Measurements from ENCODE around the gene SMCO2.

The SMCO2 gene

DNA sequence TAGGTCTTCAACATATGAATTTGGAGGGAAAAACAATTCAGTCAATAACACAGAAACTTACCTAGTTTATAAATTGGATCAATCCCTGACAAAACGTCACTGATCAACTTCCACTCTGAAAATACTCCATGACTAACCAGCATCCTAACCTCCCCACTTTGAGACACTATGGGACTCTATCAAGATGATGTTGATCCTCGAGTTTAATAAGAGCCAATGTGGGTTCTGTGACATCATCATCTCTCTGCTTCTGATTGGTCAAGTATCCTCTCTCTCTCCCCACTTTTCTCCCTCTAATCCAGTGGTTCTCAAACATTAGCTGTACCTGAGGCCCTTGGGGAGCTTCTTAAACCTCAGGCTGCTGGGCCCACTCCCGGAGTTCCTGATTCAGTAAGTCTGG is at the start of gene SMCO2:
Gene SMCO2, plus strand, starts transcription at position 301 of the 400 bp plus-strand sequence. CDS start 23,896 bp downstream, outside the sequence.
- H4K20me1 ChIP-seq (ENCODE audit: low read depth, low read length): no peaks in the 10 kb centered on the region
- TF ChIP-seq, protein P1, sequence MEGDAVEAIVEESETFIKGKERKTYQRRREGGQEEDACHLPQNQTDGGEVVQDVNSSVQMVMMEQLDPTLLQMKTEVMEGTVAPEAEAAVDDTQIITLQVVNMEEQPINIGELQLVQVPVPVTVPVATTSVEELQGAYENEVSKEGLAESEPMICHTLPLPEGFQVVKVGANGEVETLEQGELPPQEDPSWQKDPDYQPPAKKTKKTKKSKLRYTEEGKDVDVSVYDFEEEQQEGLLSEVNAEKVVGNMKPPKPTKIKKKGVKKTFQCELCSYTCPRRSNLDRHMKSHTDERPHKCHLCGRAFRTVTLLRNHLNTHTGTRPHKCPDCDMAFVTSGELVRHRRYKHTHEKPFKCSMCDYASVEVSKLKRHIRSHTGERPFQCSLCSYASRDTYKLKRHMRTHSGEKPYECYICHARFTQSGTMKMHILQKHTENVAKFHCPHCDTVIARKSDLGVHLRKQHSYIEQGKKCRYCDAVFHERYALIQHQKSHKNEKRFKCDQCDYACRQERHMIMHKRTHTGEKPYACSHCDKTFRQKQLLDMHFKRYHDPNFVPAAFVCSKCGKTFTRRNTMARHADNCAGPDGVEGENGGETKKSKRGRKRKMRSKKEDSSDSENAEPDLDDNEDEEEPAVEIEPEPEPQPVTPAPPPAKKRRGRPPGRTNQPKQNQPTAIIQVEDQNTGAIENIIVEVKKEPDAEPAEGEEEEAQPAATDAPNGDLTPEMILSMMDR (IDR thresholded peaks at IDR 0.05; ENCODE audit: insufficient read depth, low read length, poor library complexity, severe bottlenecking): no peak
- no peak for TF ChIP-seq EZH2phosphoT487 (conservative IDR thresholded peaks at IDR 0.05; ENCODE audit: low read length)

DNA sequence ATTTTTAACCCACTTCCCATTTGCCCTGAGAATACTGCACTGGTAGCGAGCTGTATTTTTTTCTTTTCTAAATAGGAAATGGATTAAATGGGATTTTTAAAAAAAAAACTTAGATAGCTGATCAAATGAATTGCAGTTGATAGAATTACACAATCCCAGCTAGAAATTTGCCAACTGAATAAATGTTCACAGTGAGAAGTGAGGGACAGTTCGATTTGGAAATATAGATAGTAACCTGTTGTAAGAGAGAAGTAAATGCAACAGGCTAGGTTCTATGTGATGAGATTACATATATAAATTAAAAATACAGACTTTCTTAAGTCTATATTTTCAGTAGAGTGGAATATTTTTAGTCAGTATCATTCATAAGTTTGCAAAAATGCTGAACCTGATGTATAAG is 48.1 kb upstream of the SMCO2 start:
- no peaks in the 10 kb centered on the region for H3F3A ChIP-seq (ENCODE audit: insufficient read depth)
- no peaks in the 10 kb centered on the region for H4K20me1 ChIP-seq (ENCODE audit: low read depth, low read length)
- no peaks in the 10 kb centered on the region for H3K79me2 ChIP-seq (ENCODE audit: insufficient read depth, low read length)
- H3K9ac ChIP-seq (ENCODE audit: low read length): no peak overlapping the region
- no peaks in the 10 kb centered on the region for H3K27me3 ChIP-seq (ENCODE audit: low read length)
- H3K4me2 ChIP-seq (ENCODE audit: low read depth, low read length, poor library complexity, severe bottlenecking): no peak overlapping the region
- H2AFZ ChIP-seq (ENCODE audit: low read depth, low read length, severe bottlenecking): no peak overlapping the region
- no peak overlapping the region for H3K27ac ChIP-seq (ENCODE audit: low read depth, low read length)
- TF ChIP-seq, protein P1 (IDR thresholded peaks at IDR 0.05; ENCODE audit: insufficient read depth, low read length, poor library complexity, severe bottlenecking): no peak
- TF ChIP-seq EZH2phosphoT487 (conservative IDR thresholded peaks at IDR 0.05; ENCODE audit: low read length): no peak
- no peaks in the 10 kb centered on the region for H3K36me3 ChIP-seq (ENCODE audit: low read length)
- no peak overlapping the region for H3K4me3 ChIP-seq (ENCODE audit: insufficient read depth, low read length, poor library complexity, severe bottlenecking)
- H3K9me3 ChIP-seq (ENCODE audit: insufficient read depth, low read length): no peaks in the 10 kb centered on the region
- no peaks in the 10 kb centered on the region for H3K9me2 ChIP-seq (replicated peaks; ENCODE audit: insufficient read depth, low read length)

More for the DNA sequence above, at the start of gene SMCO2:
- Histone ChIP-seq H3K27me3 (ENCODE audit: low read length) (no peaks in the 10 kb centered on the region), H3K9ac (ENCODE audit: low read length) (no peak within 1 kb of the TSS), H3F3A (ENCODE audit: insufficient read depth) (no peaks in the 10 kb centered on the region), H2AFZ (ENCODE audit: low read depth, low read length, severe bottlenecking) (no peak within 1 kb of the TSS), H3K9me3 (ENCODE audit: insufficient read depth, low read length) (no peaks in the 10 kb centered on the region), H3K27ac (ENCODE audit: low read depth, low read length) (no peak within 1 kb of the TSS), H3K4me3 (ENCODE audit: insufficient read depth, low read length, poor library complexity, severe bottlenecking) (no peak within 1 kb of the TSS), H3K9me2 (replicated peaks; ENCODE audit: insufficient read depth, low read length) (no peaks in the 10 kb centered on the region), H3K4me2 (ENCODE audit: low read depth, low read length, poor library complexity, severe bottlenecking) (no peak within 1 kb of the TSS), H3K36me3 (ENCODE audit: low read length) (no peaks in the 10 kb centered on the region), H3K79me2 (ENCODE audit: insufficient read depth, low read length) (no peaks in the 10 kb centered on the region)

DNA sequence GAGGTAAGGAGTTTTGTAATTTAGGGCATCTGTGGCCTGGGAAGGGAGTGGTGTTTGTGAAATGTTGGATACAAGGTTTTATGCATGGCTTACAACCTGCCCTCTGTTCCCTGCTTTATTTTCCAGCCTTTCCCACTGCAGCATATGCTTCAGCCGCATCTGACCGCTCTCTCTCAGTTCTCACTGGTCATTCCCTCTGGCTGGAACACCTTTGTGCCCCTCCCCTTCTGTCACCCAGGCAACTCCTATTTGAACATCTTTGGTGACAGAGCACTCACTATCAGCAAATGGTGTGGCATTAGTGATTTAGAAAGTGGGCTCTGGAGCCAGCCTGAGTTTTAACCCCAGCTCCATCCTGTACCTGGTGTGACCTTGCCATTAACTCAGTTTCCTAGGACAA is 47.5 kb upstream of the SMCO2 start:
- no peak overlapping the region for H3K9ac ChIP-seq (ENCODE audit: low read length)
- no peaks in the 10 kb centered on the region for H3K27me3 ChIP-seq (ENCODE audit: low read length)
- no peaks in the 10 kb centered on the region for H3F3A ChIP-seq (ENCODE audit: insufficient read depth)
- H3K4me2 ChIP-seq (ENCODE audit: low read depth, low read length, poor library complexity, severe bottlenecking): no peak overlapping the region
- no peaks in the 10 kb centered on the region for H3K9me3 ChIP-seq (ENCODE audit: insufficient read depth, low read length)
- no peaks in the 10 kb centered on the region for H3K79me2 ChIP-seq (ENCODE audit: insufficient read depth, low read length)
- no peak overlapping the region for H3K27ac ChIP-seq (ENCODE audit: low read depth, low read length)
- TF ChIP-seq EZH2phosphoT487 (conservative IDR thresholded peaks at IDR 0.05; ENCODE audit: low read length): no peak
- TF ChIP-seq, protein P1 (IDR thresholded peaks at IDR 0.05; ENCODE audit: insufficient read depth, low read length, poor library complexity, severe bottlenecking): no peak
- no peak overlapping the region for H3K4me3 ChIP-seq (ENCODE audit: insufficient read depth, low read length, poor library complexity, severe bottlenecking)
- no peaks in the 10 kb centered on the region for H3K9me2 ChIP-seq (replicated peaks; ENCODE audit: insufficient read depth, low read length)
- no peaks in the 10 kb centered on the region for H4K20me1 ChIP-seq (ENCODE audit: low read depth, low read length)
- H3K36me3 ChIP-seq (ENCODE audit: low read length): no peaks in the 10 kb centered on the region
- H2AFZ ChIP-seq (ENCODE audit: low read depth, low read length, severe bottlenecking): no peak overlapping the region
